Kidney (tissue), 14 donors: Measurements from ENCODE around the gene ST6GAL1. TPM values are rescaled to one million over a fixed set of nuclear protein-coding genes. Genes with fewer than 3 reads are reported as not detected.

ENCODE experiments used
- DNase-seq, 5 donors: peaks; one replicate each; pipeline ENCODE4 v3.0.0-alpha.2; 2013 to 2020
- FAIRE-seq: peaks from 2 replicates; lab custom pipeline; 2012; peaks lifted over from hg19 to GRCh38; lab: Jason Lieb, UNC
- H3K27ac ChIP-seq, 2 donors: one replicate each; pipeline ENCODE4 v1.7.0; 2013; ENCODE audit warnings: low read depth in 2 of 2, low read length in 2 of 2, inconsistent platforms in 1 of 2
- H3K27me3 ChIP-seq: one replicate; pipeline ENCODE4 v1.7.1; 2013; ENCODE audit warnings: low read length, inconsistent platforms; ENCODE audit not compliant: control insufficient read depth, insufficient read depth
- H3K36me3 ChIP-seq, 3 donors: one replicate each; pipeline versions ENCODE4 v1.7.0 to v1.7.1; 2013; ENCODE audit warnings: low read length in 3 of 3, control low read depth in 1 of 3, inconsistent platforms in 1 of 3; ENCODE audit not compliant: insufficient read depth in 3 of 3, control insufficient read depth in 2 of 3
- H3K4me1 ChIP-seq, 3 donors: one replicate each; pipeline versions ENCODE4 v1.7.0 to v1.7.1; 2013; ENCODE audit warnings: low read length in 3 of 3, inconsistent platforms in 1 of 3, low read depth in 1 of 3; ENCODE audit not compliant: control insufficient read depth in 2 of 3, insufficient read depth in 2 of 3
- H3K4me3 ChIP-seq, 3 donors: one replicate each; pipeline versions ENCODE4 v1.7.0 to v1.8.1; 2013; ENCODE audit warnings: low read length in 3 of 3, control low read depth in 1 of 3, inconsistent platforms in 1 of 3
- H3K9ac ChIP-seq, 3 donors: one replicate each; pipeline versions ENCODE4 v1.7.0 to v1.7.1; 2013; ENCODE audit warnings: low read length in 3 of 3, control low read depth in 1 of 3, inconsistent platforms in 1 of 3
- H3K9me3 ChIP-seq, 3 donors: one replicate each; pipeline versions ENCODE4 v1.7.0 to v1.7.1; 2013; ENCODE audit warnings: low read length in 3 of 3, control low read depth in 1 of 3, inconsistent platforms in 1 of 3; ENCODE audit not compliant: control insufficient read depth in 2 of 3, insufficient read depth in 1 of 3
- CTCF ChIP-seq: IDR thresholded peaks from 3 replicates; pipeline ENCODE4 v1.5.1; 2012; ENCODE audit warnings: mild to moderate bottlenecking, moderate library complexity, borderline replicate concordance; ENCODE audit not compliant: insufficient read depth; ENCODE audit errors: extremely low read depth
- intact Hi-C: fragments of 100-400 bp; cut with DNase I; formaldehyde crosslinking; loops from one replicate; pipeline ENCODE4 v1.11.1; 2022
- polyA plus RNA-seq: library from polyadenylated mRNA; stranded (reverse); fragments of 350-450 nt; fragmentation: Illumina TruSeq; extraction: RNeasy Lipid Tissue Mini Kit (QIAGEN cat#74804); gene quantifications from one replicate; pipeline ENCODE4 v1.2.3, GENCODE V29; 2014; ENCODE audit warnings: low read depth, low replicate concordance; ENCODE audit not compliant: insufficient read depth
- total RNA-seq: library from RNA; stranded (reverse); fragmentation: NEBNext Ultra II Directional; extraction: Animal tissue kit (Norgen Biotek cat#: 25700); gene quantifications from one replicate; pipeline ENCODE4 v1.2.1, GENCODE V29; 2021
- donor health status: control.
- donor health status: control.
- donor health status: control.
- donor health status: control.
- donor health status: control.
- donor health status: DM: yes; HTN: yes; CAD: no.
- donor health status: Normal renal cell carcinoma (clear cell type).

The ST6GAL1 gene
- total and polyA plus RNA-seq, 2 donors from 2014 or later = 62.6 to 236 TPM

- no peak for TF ChIP-seq CTCF
- DNase-seq = no peak
- no peak for FAIRE-seq
These were observed 134.1 kb downstream of the ST6GAL1 start for GRCh38 chr3:187064210-187065115.

DNA sequence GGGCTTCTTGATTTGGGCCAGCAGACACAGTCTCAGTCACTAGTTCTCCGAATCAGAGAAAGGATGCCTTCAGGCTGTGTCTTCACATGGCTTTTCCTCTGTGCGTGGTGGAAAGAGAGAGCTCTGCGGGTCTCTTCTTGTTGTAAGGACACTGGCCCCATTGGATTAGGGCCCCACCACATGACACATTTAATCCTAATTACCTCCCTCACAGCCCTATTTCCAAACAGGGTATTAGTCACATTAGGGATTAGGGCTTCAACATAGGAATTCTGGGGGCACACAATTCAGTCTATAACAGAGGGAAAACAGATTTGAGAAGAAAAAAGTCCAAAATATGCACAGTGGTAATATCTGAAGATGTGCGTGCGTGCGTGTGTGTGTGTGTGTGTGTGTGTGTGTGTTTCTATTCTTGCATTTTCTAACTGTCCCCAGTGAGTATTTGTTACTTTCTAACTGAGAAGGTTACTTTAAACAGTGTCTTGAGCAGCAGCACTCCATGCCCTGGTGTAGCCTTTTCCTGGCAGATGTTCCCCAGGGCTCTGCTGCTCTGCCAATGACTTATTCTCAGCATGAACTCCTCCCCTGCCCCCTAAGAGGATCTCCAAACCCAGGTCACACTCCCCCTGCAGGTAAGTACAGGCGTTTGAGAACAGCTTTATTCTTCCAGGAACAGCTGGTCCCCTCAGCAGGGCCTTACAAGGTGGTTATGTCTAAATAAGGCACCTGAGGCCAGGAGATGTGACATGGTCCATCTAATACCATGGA lies 136.1 kb downstream of the ST6GAL1 start:
- FAIRE-seq = no peak

More at GRCh38 chr3:187064210-187065115, 134.1 kb downstream of the ST6GAL1 start:
- Histone ChIP-seq H3K27me3 (no peaks in the 10 kb centered on the region), H3K27ac (no peak overlapping the region), H3K36me3 (peaks cover 0 to 2% (median 0%) of the 10 kb centered on the region in 3 donors), H3K9ac (no peak overlapping the region), H3K4me3 (no peak overlapping the region), H3K9me3 (no peaks in the 10 kb centered on the region), H3K4me1 (peaks cover 0 to 2% (median 0%) of the 10 kb centered on the region in 3 donors)
- intact Hi-C loops = no loop called here

GRCh38 chr3:187068787-187069186 lies 138.5 kb downstream of the ST6GAL1 start:
- TF ChIP-seq CTCF = no peak
- intact Hi-C loops = no loop called here
- no peaks in the 10 kb centered on the region for H3K4me1 ChIP-seq
- no peak overlapping the region for H3K4me3 ChIP-seq
- H3K36me3 ChIP-seq = peaks cover 0 to 7% (median 0%) of the 10 kb centered on the region in 3 donors
- peaks cover 0 to 3% (median 0%) of the 10 kb centered on the region in 3 donors for H3K9me3 ChIP-seq
- no peak overlapping the region for H3K27ac ChIP-seq
- no peak overlapping the region for H3K9ac ChIP-seq
- DNase-seq (no peak), FAIRE-seq (no peak)
- H3K27me3 ChIP-seq = no peaks in the 10 kb centered on the region

More for the DNA sequence above, 136.1 kb downstream of the ST6GAL1 start:
- peak; percentile 5 for TF ChIP-seq CTCF
- no peak overlapping the region for H3K27ac ChIP-seq
- no peak overlapping the region for H3K9ac ChIP-seq
- peaks cover 0 to 2% (median 0%) of the 10 kb centered on the region in 3 donors for H3K36me3 ChIP-seq
- peak in 1 of 5 donors; percentile 27 for DNase-seq
- intact Hi-C loops = no loop called here
- no peak overlapping the region for H3K4me3 ChIP-seq
- H3K27me3 ChIP-seq = no peaks in the 10 kb centered on the region
- H3K9me3 ChIP-seq = peaks cover 0 to 3% (median 0%) of the 10 kb centered on the region in 3 donors
- peaks cover 0 to 2% (median 0%) of the 10 kb centered on the region in 3 donors for H3K4me1 ChIP-seq
